ENCODE measurements around the gene UHRF1. TPM values are rescaled to one million over a fixed set of nuclear protein-coding genes. Genes with fewer than 3 reads are reported as not detected.

UHRF1 gene
- total RNA-seq, 1 donor from 2014 or later: 20.7 TPM

DNA sequence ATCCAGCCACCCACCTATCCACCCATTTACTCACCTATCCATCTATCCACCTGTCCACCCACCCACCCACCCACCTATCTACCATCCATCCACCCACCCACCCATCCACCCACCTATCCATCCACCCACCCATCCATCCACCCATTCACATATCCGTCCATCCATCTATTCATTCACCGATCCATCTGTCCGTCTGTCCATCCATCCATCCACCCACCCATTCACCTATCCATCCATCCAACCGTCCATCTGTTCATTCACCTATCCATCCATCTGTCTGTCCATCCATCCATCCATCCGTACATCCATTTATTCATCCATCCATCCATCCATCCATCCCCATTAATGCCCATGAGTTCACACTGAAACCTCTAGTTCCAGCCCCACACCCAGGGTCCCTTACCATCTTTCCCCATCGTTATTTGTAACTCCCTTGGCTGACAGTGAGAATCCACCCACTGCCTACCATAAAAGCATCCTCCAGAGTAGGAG, 90.9 kb downstream of the UHRF1 start:
- no peak for DNase-seq (ENCODE audit: extremely low spot score, unreplicated experiment)
- H3K4me1 Mint-ChIP-seq (ENCODE audit: unreplicated experiment): peaks cover 37% of the 10 kb centered on the region
- H3K9me3 Mint-ChIP-seq (ENCODE audit: unreplicated experiment): no peaks in the 10 kb centered on the region
- H3K27ac Mint-ChIP-seq (ENCODE audit: unreplicated experiment): no peak overlapping the region
- TF ChIP-seq, protein P1, sequence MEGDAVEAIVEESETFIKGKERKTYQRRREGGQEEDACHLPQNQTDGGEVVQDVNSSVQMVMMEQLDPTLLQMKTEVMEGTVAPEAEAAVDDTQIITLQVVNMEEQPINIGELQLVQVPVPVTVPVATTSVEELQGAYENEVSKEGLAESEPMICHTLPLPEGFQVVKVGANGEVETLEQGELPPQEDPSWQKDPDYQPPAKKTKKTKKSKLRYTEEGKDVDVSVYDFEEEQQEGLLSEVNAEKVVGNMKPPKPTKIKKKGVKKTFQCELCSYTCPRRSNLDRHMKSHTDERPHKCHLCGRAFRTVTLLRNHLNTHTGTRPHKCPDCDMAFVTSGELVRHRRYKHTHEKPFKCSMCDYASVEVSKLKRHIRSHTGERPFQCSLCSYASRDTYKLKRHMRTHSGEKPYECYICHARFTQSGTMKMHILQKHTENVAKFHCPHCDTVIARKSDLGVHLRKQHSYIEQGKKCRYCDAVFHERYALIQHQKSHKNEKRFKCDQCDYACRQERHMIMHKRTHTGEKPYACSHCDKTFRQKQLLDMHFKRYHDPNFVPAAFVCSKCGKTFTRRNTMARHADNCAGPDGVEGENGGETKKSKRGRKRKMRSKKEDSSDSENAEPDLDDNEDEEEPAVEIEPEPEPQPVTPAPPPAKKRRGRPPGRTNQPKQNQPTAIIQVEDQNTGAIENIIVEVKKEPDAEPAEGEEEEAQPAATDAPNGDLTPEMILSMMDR (IDR thresholded peaks at IDR 0.05): no peak
- no peaks in the 10 kb centered on the region for H3K27me3 Mint-ChIP-seq (ENCODE audit: unreplicated experiment)
- H3K36me3 Mint-ChIP-seq (ENCODE audit: unreplicated experiment): peaks cover 7% of the 10 kb centered on the region
- no peak overlapping the region for H3K4me3 Mint-ChIP-seq (ENCODE audit: unreplicated experiment)

DNA sequence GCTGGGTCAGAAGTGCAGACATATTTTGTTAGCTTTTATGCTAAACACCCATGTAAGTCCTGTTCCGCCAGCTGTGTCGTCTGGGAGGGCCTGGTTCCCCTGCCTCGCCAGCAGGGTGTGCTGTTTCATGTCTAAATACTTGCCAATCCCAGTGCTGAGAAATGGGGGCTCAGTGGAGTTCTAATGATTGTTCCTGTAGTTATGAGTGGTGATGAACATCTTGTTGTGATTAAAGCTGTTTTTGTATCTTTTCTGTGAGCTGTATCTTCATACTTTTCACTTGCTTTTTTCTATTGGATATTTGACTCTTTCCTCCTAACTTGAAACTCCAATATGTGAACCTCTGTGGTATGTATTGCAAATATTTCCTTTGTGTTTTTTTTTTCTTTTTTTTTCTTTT, 92.3 kb downstream of the UHRF1 start:
- Mint-ChIP-seq H3K27me3 (ENCODE audit: unreplicated experiment) (no peaks in the 10 kb centered on the region), H3K36me3 (ENCODE audit: unreplicated experiment) (peaks cover 3% of the 10 kb centered on the region), H3K27ac (ENCODE audit: unreplicated experiment) (peak overlapping the region; percentile 81), H3K4me1 (ENCODE audit: unreplicated experiment) (peaks cover 29% of the 10 kb centered on the region), H3K4me3 (ENCODE audit: unreplicated experiment) (no peak overlapping the region), H3K9me3 (ENCODE audit: unreplicated experiment) (no peaks in the 10 kb centered on the region)
- TF ChIP-seq, protein P1 (IDR thresholded peaks at IDR 0.05): peak; percentile 77
- DNase-seq (ENCODE audit: extremely low spot score, unreplicated experiment): no peak

DNA sequence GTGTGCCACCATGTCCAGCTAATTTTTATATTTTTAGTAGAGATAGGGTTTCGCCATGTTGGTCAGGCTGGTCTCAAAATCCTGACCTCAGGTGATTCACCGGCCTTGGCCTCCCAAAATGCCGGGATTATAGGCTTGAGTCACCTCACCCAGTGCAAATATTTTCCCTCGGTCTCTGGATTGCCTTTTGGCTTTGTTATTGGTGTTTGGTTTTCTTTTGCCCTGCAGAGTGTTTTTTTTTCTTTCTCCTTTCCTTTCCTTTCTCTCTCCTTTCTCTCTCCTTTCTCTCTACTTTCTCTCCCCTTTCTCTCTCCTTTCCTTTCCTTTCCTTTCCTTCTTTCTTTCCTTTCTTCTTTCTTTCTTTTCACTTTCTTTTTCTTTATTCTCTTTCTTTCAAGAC, 92.8 kb downstream of the UHRF1 start:
- H3K27me3 Mint-ChIP-seq (ENCODE audit: unreplicated experiment): no peaks in the 10 kb centered on the region
- DNase-seq (ENCODE audit: extremely low spot score, unreplicated experiment): no peak
- peaks cover 4% of the 10 kb centered on the region for H3K36me3 Mint-ChIP-seq (ENCODE audit: unreplicated experiment)
- peak overlapping the region; percentile 21 for H3K4me3 Mint-ChIP-seq (ENCODE audit: unreplicated experiment)
- H3K27ac Mint-ChIP-seq (ENCODE audit: unreplicated experiment): peak overlapping the region; percentile 81
- H3K9me3 Mint-ChIP-seq (ENCODE audit: unreplicated experiment): no peaks in the 10 kb centered on the region
- TF ChIP-seq, protein P1 (IDR thresholded peaks at IDR 0.05): no peak
- peaks cover 24% of the 10 kb centered on the region for H3K4me1 Mint-ChIP-seq (ENCODE audit: unreplicated experiment)

DNA sequence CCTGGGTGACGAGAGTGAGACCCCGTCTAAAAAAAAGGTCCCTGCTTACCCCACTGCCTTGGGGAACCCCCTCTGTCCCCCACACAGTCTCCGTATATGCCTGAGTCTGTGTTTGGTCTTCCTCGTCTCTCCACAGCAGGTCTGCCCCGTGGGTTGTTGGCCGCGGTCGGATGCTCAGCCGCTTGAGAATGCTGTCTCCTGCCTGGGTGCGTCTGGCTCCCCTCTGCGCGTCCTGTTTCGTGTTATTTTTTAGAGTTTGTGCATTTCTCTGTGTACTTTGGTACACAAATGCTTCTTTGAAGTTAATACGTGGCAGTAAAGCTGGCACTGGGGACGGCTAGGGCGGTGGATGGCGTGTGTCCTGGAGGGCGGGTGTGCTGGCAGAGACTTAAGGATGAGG, 94.5 kb downstream of the UHRF1 start:
- peaks cover 22% of the 10 kb centered on the region for H3K4me1 Mint-ChIP-seq (ENCODE audit: unreplicated experiment)
- H3K36me3 Mint-ChIP-seq (ENCODE audit: unreplicated experiment): peaks cover 5% of the 10 kb centered on the region
- H3K9me3 Mint-ChIP-seq (ENCODE audit: unreplicated experiment): peaks cover 3% of the 10 kb centered on the region
- TF ChIP-seq, protein P1 (IDR thresholded peaks at IDR 0.05): no peak
- no peaks in the 10 kb centered on the region for H3K27me3 Mint-ChIP-seq (ENCODE audit: unreplicated experiment)
- no peak for DNase-seq (ENCODE audit: extremely low spot score, unreplicated experiment)
- H3K27ac Mint-ChIP-seq (ENCODE audit: unreplicated experiment): peak overlapping the region; percentile 32
- H3K4me3 Mint-ChIP-seq (ENCODE audit: unreplicated experiment): no peak overlapping the region

DNA sequence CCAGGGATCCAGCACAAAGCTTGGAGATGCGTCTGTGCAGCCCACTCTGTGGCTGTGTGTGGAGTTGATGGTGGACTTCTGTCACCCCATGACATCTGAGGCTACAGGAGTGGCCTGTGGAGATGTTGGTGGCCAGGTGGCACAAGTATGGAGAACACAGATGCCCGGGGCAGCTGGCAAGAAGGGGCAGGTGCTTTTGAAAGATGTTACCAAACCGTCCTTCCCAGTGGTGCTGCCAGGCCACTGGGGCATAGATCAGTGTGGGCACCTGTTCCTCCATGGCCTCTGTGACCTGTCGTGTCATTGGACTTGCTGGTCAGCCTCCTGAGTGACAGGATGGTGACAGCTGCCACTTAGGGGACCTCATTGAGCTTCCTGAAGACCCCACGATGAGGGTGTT, 95.8 kb downstream of the UHRF1 start:
- H3K4me3 Mint-ChIP-seq (ENCODE audit: unreplicated experiment): no peak overlapping the region
- TF ChIP-seq, protein P1 (IDR thresholded peaks at IDR 0.05): no peak
- H3K4me1 Mint-ChIP-seq (ENCODE audit: unreplicated experiment): peaks cover 22% of the 10 kb centered on the region
- no peaks in the 10 kb centered on the region for H3K27me3 Mint-ChIP-seq (ENCODE audit: unreplicated experiment)
- peaks cover 3% of the 10 kb centered on the region for H3K9me3 Mint-ChIP-seq (ENCODE audit: unreplicated experiment)
- H3K27ac Mint-ChIP-seq (ENCODE audit: unreplicated experiment): no peak overlapping the region
- no peak for DNase-seq (ENCODE audit: extremely low spot score, unreplicated experiment)
- peaks cover 5% of the 10 kb centered on the region for H3K36me3 Mint-ChIP-seq (ENCODE audit: unreplicated experiment)

Measured in osteocyte (in vitro differentiated cells).